Islet precursor cell (in vitro differentiated cells): ENCODE data around the gene ZMYND19.
"Not testable (repeated sequence)": the region's sequence is repeated elsewhere in the genome, so short reads cannot be mapped to it uniquely, and the experiment has no call there.

Source experiments
- DNase-seq: peaks from one replicate; pipeline ENCODE4 v3.0.0-alpha.2; 2018

Gene ZMYND19

DNA sequence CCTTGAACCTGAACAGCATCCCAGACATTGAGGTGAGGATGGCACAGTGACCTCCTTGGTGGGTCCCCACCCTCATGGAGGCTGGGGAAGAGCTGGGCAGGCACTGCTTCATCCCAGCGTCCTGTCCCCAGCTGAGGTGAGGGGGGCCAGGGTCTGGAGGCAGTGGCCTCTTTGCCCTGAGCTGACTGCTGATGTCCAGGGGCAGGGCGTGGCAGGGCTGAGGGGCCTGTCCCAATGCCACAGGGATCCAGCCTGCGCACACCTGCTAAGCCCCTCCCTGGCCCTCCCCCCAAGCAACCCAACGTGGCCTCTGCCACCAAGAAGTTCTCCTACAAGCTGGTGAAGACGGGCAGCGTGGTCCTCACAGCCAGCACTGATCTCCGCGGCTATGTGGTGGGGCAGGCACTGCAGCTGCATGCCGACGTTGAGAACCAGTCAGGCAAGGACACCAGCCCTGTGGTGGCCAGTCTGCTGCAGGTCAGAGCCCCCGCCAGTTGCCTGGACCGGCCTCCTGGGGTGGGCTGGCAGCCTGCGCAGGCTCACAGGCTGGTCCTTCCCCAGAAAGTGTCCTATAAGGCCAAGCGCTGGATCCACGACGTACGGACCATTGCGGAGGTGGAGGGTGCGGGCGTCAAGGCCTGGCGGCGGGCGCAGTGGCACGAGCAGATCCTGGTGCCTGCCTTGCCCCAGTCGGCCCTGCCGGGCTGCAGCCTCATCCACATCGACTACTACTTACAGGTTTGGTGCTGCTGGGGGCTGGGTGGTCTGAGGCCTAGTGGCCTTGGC lies 23.6 kb upstream of the ZMYND19 start:
- DNase-seq, result no peak

DNA sequence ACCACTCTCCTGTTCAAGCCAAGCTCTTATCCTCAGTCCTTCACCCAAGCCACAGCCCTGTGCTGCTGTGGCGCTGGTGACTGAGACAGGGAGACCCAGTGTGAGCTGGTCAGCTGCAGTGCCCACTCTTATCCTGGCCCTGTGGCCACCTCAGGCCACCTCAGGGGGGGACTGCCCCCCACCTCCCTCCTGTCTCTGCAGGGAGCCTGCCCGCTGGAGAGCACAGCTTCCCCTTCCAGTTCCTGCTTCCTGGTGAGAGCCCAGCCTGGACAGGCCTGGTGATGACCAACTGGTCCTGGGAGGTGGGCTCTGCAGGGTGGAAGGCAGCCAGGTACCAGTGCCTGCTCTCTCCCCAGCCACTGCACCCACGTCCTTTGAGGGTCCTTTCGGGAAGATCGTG lies 22.9 kb upstream of the ZMYND19 start:
- no peak for DNase-seq

- no peak for DNase-seq
These were observed 22.4 kb upstream of the ZMYND19 start for GRCh38 chr9:137612741-137613142.

- DNase-seq, result peak; percentile 98
These were observed 21.6 kb upstream of the ZMYND19 start for GRCh38 chr9:137611623-137612609.

DNA sequence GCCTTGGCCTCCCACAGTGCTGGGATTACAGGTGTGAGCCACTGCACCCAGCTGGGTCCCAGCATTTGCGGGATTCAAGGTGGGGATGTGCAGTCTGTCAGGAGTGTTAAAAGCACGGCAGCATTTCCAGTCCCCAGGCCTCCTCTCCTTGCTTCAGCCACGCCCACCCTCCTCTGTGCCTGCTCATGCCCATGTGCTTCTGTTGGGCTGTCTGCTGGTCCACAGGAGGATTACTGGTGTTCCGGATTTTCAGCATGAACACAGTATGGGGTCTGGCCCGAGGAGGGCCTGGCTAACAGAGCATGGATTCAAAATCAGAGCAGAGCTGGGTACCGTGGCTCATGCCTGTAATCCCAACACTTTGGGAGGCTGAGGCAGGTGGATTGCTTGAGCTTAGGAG lies 20.6 kb upstream of the ZMYND19 start:
- no peak for DNase-seq

GRCh38 chr9:137607141-137607857 lies 17.0 kb upstream of the ZMYND19 start:
- DNase-seq, result no peak

- no peak for DNase-seq
These were observed 16.4 kb upstream of the ZMYND19 start for GRCh38 chr9:137606734-137607138.

DNA sequence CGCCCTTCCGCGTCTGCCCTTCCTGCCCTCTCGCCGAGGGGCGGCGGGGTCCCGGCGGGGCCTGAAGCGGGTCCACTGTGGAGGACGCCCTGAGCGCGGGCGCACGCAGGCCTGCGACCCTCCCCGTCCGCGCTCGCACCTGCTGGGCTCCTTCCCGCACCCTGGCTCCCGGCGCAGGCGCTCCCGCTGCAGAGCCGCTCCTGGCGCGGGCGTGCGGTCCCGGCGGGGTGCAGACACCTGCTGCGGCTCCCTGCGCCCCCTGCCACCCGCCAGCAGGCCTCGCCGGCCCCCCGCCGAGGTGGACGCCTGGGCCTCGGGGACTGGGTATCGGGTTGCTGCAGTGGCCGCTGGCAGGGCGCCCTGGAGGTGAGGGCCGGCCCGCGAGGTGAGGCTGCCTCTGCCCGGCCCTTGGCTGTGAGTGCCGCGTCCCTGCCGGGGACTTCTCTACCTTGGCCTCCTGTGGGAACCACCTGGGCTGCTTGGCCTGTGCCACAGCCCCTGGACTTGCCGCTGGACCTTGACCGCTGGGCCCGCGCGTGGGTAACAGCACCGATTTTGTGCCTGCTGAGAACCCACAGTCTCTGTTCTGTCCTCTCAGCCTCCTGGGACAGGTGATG lies 15.8 kb upstream of the ZMYND19 start:
- DNase-seq, result peak; percentile 64

- peak; percentile 97 for DNase-seq
These were observed 15.1 kb upstream of the ZMYND19 start, which contains the start of gene ARRDC1 for GRCh38 chr9:137605121-137606004. Gene ARRDC1, plus strand, starts transcription at chr9:137605686. Its CDS starts 32 bp downstream, at chr9:137605718.

DNA sequence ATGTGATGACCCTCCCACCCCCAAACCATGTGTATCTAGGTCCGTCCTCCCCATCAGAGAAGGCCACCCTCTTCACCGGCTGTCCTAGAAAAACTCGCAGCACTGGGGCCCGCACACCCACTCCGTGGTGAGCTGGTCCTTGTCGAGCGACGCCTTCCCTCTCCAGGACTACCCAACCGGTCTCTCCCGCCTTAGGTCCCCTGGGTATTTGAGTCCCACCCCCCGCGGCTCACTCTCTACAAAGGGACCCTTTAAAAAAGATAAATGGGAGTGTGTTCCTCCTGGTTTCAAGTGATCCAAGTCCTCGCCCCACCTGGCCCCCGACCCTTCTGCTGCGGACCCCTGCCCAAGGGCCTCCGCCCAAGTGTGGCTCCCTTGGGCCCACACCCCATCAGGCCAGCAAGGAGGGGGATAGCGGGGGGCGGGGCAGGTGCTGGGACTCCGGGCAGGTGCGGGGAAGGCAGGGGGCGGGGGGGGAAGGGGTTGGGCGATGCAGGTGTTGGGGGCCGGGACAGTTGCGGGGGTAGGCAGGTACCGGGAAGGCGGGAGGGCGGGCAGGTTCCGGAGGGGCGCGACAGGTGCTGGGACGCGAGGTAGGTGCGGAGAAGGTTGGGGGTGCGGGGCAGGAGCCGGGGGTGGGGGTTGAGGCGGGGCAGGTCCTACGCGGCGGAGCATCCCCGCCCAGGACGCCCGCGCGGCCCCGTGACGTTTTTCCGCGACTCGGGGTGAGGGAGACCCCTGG lies 14.2 kb upstream of the ZMYND19 start:
- no peak for DNase-seq

DNA sequence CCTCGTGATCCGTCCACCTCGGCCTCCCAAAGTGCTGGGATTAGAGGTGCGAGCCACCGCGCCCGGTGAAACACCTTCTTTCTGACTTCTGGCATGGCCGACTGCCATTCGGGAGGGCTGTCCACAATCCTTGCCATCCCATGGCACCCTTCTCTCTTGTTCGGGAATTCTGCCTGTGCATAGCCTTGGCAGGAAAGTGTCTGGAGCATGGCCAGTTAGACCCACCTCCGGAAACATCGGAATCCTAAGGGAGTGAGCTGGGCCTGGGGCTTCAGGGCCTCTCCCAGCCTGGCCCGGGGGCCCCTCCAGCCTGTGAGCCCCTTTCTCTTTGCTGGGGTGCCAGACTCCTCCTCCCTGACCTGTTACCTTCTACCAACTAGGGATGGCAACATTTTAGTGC lies 13.6 kb upstream of the ZMYND19 start:
- no peak for DNase-seq

DNA sequence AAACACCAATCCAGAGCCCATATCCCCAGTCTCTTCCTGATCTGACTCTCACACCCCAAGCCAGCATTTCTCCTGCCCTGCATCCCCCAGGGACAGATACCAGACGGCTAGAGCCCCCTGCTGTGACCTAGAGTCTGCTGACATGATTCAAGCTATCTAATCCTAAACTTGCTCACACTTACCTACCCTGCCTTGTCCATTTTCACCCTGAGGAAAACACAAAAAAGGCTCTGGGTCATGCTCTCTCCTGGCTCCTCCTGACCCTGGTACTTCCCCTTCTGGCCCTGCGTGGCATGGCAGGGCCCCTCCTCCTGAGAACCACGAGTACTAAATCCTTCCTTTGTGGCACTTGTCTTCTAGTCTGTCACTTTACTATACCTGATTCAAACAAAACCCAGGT lies 12.3 kb upstream of the ZMYND19 start:
- no peak for DNase-seq

DNA sequence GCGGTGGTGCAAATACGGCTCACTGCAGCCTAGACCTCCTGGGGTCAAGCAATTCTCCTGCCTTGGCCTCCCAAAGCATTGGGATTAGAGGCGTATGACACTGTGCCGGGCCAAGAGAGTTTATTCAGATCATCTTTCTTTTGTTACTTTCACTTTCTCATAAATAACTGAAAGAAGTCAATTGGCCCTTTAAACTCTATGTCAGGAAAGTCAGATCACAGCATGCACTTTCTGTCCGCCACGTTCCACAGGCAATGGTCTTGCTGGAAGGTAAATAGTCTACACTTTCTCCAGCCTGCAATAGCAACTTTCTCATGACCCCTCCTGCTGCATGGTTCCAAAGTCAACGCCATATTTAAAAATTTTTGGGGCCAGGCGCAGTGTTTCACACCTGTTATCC lies 8.6 kb upstream of the ZMYND19 start:
- no peak for DNase-seq

GRCh38 chr9:137596577-137596976 lies 6.3 kb upstream of the ZMYND19 start:
- DNase-seq, result not testable (repeated sequence)

DNA sequence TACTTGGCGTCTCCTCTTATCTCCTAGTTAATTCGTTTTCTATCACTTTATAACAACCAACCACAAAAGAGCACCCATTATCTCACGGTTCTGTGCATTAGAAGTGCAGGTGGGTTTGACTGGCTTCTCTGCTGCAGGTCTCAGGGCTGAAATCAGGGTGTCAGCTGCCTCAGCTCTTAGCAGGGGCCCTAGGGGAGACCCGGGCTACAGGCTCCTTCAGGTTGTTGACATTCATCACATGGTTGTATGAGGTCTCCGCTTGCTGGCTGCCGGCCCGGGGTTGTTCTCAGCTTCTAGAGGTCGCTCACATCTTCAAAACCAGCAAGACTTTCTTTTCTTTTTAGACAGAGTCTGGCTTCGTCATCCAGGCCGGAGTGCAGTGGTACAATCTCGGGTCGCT lies 2.9 kb upstream of the ZMYND19 start:
- no peak for DNase-seq

GRCh38 chr9:137592767-137593166 lies 2.5 kb upstream of the ZMYND19 start:
- DNase-seq, result no peak

DNA sequence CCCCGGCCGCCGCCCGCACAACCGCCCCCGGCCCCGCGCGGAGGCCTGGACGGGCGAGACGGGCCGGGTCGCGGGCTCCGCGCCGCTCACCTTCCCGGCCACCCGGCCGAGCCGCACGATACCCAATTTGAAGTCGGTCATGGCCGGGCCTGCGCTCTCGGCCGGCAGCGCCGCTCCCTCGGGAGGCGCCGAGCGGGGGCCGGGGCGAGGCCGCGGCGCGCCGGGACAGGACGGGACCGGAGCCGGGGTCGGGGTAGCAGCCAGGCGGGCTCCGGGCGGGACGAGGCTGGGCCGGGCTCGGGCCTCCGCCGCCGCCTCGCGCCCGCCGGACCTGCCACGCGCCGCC lies 216 bp downstream of the ZMYND19 start:
- no peak for DNase-seq

DNA sequence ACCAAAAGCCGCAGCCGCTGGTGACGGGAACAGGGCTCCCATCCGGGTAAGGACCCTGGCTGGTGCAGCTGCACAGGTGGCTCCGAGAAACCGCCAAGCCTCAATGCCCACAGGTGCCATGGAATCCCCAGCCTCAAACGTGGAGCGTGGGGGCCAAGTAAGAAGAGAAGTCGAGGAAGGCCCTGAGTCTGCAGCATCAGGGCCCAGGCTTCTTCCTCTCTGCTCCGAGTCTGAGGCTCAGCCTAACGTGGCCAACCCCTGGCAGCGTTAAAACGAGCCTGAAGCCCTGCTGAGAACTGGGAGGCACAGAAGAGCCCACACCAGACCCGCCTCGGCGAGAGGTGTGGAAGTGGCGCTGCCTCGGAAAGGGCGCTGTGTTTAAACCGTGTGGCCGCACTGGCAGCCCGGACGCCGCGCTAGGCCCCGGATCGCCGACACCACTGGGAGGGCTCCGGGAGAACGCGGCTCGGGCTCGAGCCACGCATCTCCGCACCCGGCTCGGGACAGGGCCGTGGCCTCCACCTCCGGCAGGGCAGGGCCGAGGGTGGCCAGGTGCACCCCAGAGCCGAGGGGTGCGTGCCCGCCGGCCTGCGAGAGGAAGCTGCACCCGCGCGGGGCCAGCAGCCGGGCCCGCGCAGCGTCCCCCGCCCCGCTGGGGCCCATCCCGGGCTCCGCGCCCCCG lies 730 bp downstream of the ZMYND19 start:
- no peak for DNase-seq

DNA sequence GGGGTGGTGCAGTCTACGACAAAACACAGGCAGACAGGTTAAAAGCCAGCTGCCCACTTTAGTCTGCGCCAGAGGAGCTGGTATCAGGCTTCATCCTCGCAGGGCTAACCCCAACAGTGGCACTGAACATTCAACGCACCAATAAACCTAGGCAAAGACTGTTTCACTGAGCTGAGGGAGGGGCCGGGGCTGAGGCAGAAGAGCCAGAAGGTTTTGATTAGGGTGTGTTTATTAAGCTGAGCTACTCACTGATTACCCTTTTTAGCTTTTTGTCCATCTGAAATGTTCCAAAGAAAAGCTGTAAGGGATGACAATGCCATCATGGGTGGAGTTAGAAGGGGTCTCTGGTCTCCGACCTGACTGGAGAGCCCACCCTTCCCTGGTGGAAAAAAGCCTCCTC lies 1.4 kb downstream of the ZMYND19 start:
- DNase-seq, result no peak

GRCh38 chr9:137588311-137588710 lies 2.0 kb downstream of the ZMYND19 start:
- DNase-seq, result no peak
